ENCODE data around the gene TARS2. TPM values are rescaled to one million over a fixed set of nuclear protein-coding genes. Genes with fewer than 3 reads are reported as not detected.

Gene TARS2
- total and polyA plus RNA-seq, 2 of the 13 experiments (the other 11 are each of a cell fraction or from before 2014, with no cell fraction given), result 21.3 to 22.8 TPM

DNA sequence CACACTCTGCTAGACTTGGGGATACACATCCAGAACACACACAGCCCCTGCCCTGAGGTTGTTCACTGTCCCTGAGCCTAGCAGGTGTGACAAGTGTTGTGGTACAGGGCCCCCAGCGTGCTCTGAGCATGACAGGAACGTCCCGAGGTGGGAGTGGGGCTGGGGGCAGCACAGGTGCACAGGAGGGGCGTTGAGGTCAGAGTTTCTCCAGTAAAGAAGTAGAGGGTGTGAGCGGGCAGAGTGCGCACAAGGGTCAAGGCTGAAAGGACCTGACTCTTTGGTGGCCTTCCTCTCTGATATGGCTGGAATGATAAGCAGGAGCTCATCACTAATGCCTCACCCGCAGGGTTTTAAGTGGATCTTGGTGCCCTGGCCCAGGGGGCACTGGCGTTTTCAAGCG, 27.0 kb downstream of the TARS2 start (continued):
- TF ChIP-seq, protein P1, sequence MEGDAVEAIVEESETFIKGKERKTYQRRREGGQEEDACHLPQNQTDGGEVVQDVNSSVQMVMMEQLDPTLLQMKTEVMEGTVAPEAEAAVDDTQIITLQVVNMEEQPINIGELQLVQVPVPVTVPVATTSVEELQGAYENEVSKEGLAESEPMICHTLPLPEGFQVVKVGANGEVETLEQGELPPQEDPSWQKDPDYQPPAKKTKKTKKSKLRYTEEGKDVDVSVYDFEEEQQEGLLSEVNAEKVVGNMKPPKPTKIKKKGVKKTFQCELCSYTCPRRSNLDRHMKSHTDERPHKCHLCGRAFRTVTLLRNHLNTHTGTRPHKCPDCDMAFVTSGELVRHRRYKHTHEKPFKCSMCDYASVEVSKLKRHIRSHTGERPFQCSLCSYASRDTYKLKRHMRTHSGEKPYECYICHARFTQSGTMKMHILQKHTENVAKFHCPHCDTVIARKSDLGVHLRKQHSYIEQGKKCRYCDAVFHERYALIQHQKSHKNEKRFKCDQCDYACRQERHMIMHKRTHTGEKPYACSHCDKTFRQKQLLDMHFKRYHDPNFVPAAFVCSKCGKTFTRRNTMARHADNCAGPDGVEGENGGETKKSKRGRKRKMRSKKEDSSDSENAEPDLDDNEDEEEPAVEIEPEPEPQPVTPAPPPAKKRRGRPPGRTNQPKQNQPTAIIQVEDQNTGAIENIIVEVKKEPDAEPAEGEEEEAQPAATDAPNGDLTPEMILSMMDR (CRISPR knock-in tag; IDR thresholded peaks at IDR 0.05), result no peak
- TF ChIP-seq TEAD3 (CRISPR knock-in tag; optimal IDR thresholded peaks at IDR 0.05; ENCODE audit: borderline replicate concordance) (peak; percentile 51), SOX13 (IDR thresholded peaks at IDR 0.05) (no peak), SOX13 (CRISPR knock-in tag; conservative IDR thresholded peaks at IDR 0.05 in 1 of 2, IDR thresholded peaks at IDR 0.05 in 1 of 2) (0 out of 4 replicates have a peak, but pooled peaks of 1 of the 2 experiments have one; percentile 9), RFXANK (CRISPR knock-in tag; IDR thresholded peaks at IDR 0.05) (no peak), SNAPC2 (CRISPR knock-in tag; IDR thresholded peaks at IDR 0.05) (no peak), ZNF460 (CRISPR knock-in tag; IDR thresholded peaks at IDR 0.05; ENCODE audit: borderline replicate concordance) (no peak), SYNCRIP (IDR thresholded peaks at IDR 0.05; ENCODE audit: insufficient read depth, low read depth, low read length) (no peak), RARA (CRISPR knock-in tag; IDR thresholded peaks at IDR 0.05) (peak; percentile 72; the same call in 1 of the 2 replicates), SP1 (IDR thresholded peaks at IDR 0.05) (no peak), SP1 (CRISPR knock-in tag; IDR thresholded peaks at IDR 0.05) (no peak), NFKBIZ (CRISPR knock-in tag; IDR thresholded peaks at IDR 0.05) (no peak), SP2 (CRISPR knock-in tag; IDR thresholded peaks at IDR 0.05) (no peak), NR1H2 (CRISPR knock-in tag; IDR thresholded peaks at IDR 0.05; ENCODE audit: borderline replicate concordance, low read depth) (no peak), MXD4 (CRISPR knock-in tag; IDR thresholded peaks at IDR 0.05) (no peak)
- TF ChIP-seq, protein P2, sequence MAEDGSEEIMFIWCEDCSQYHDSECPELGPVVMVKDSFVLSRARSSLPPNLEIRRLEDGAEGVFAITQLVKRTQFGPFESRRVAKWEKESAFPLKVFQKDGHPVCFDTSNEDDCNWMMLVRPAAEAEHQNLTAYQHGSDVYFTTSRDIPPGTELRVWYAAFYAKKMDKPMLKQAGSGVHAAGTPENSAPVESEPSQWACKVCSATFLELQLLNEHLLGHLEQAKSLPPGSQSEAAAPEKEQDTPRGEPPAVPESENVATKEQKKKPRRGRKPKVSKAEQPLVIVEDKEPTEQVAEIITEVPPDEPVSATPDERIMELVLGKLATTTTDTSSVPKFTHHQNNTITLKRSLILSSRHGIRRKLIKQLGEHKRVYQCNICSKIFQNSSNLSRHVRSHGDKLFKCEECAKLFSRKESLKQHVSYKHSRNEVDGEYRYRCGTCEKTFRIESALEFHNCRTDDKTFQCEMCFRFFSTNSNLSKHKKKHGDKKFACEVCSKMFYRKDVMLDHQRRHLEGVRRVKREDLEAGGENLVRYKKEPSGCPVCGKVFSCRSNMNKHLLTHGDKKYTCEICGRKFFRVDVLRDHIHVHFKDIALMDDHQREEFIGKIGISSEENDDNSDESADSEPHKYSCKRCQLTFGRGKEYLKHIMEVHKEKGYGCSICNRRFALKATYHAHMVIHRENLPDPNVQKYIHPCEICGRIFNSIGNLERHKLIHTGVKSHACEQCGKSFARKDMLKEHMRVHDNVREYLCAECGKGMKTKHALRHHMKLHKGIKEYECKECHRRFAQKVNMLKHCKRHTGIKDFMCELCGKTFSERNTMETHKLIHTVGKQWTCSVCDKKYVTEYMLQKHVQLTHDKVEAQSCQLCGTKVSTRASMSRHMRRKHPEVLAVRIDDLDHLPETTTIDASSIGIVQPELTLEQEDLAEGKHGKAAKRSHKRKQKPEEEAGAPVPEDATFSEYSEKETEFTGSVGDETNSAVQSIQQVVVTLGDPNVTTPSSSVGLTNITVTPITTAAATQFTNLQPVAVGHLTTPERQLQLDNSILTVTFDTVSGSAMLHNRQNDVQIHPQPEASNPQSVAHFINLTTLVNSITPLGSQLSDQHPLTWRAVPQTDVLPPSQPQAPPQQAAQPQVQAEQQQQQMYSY (CRISPR knock-in tag; IDR thresholded peaks at IDR 0.05), result no peak
- TF ChIP-seq, protein P3, sequence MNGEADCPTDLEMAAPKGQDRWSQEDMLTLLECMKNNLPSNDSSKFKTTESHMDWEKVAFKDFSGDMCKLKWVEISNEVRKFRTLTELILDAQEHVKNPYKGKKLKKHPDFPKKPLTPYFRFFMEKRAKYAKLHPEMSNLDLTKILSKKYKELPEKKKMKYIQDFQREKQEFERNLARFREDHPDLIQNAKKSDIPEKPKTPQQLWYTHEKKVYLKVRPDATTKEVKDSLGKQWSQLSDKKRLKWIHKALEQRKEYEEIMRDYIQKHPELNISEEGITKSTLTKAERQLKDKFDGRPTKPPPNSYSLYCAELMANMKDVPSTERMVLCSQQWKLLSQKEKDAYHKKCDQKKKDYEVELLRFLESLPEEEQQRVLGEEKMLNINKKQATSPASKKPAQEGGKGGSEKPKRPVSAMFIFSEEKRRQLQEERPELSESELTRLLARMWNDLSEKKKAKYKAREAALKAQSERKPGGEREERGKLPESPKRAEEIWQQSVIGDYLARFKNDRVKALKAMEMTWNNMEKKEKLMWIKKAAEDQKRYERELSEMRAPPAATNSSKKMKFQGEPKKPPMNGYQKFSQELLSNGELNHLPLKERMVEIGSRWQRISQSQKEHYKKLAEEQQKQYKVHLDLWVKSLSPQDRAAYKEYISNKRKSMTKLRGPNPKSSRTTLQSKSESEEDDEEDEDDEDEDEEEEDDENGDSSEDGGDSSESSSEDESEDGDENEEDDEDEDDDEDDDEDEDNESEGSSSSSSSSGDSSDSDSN (CRISPR knock-in tag; IDR thresholded peaks at IDR 0.05), result no peak
